Activated CD4-positive, alpha-beta T cell treated with anti-CD3 and anti-CD28 coated beads for 36 hours (primary cell): ENCODE measurements around the gene FBL. TPM values are rescaled to one million over a fixed set of nuclear protein-coding genes. Genes with fewer than 3 reads are reported as not detected.

ENCODE experiments used
- ATAC-seq: fragments of 200-7000 bp; cut with Tn5 transposase; one replicate; pipeline ENCODE4 v1.10.0; 2021; ENCODE audit warnings: mild to moderate bottlenecking, moderate library complexity
- CTCF ChIA-PET: fragments of 350-600 bp; sonication (Branson Sonifier 250); formaldehyde crosslinking; loops from one replicate; lab custom pipeline; 2021; ENCODE audit warnings: antibody characterized with exemption; lab: Charles Lee
- POLR2A ChIA-PET: fragments of 350-600 bp; sonication (Branson Sonifier 250); formaldehyde crosslinking; loops from one replicate; lab custom pipeline; 2021; ENCODE audit warnings: antibody characterized with exemption, inconsistent platforms; lab: Charles Lee
- DNase-seq: peaks from one replicate; pipeline ENCODE4 v3.0.0-alpha.2; 2020
- H3K27ac Mint-ChIP-seq: one replicate; pipeline ENCODE4 v1.8.0; 2021; ENCODE audit warnings: mixed read lengths
- H3K27me3 Mint-ChIP-seq: one replicate; pipeline ENCODE4 v1.8.0; 2021; ENCODE audit warnings: mixed read lengths
- H3K36me3 Mint-ChIP-seq: one replicate; pipeline ENCODE4 v1.8.0; 2021; ENCODE audit warnings: low read depth, mixed read lengths
- H3K4me1 Mint-ChIP-seq: one replicate; pipeline ENCODE4 v1.8.0; 2021; ENCODE audit warnings: mixed read lengths
- H3K4me3 Mint-ChIP-seq: one replicate; pipeline ENCODE4 v1.8.0; 2021; ENCODE audit warnings: mild to moderate bottlenecking, moderate library complexity, mixed read lengths
- H3K9me3 Mint-ChIP-seq: one replicate; pipeline ENCODE4 v1.8.0; 2021; ENCODE audit warnings: low read depth, mixed read lengths
- intact Hi-C, 2 experiments: fragments of 100-400 bp; cut with DNase I in 1 of 2; cut with micrococcal nuclease in 1 of 2; formaldehyde crosslinking; loops; one replicate each; pipeline versions ENCODE4 v1.14.2 to v1.15.1; 2022 to 2024; cut with DNase I, micrococcal nuclease
- total RNA-seq, 2 experiments: library from RNA; stranded (reverse); gene quantifications; one replicate each; pipeline ENCODE4 v1.2.3, GENCODE V29; 2021

The FBL gene
- total RNA-seq, 2 experiments from 2014 or later = 742 to 890 TPM

DNA sequence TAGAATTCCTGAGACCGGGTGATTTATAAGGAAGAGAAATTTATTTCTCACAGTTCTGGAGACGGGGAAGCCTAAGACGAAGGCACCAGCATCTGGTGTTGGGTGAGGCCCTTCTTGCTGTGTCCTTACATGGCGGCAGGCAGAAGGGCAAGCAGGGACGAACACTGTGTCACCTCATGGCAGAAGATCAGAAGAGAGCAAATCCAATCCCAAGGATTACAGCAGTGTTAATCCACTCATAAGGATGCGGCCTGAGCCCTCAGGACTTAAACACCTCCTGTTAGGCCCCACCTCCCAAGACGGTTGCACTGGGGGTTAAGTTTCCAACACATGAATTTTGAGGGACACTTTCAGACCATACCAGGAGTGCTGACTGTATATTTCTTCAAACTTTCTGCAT lies 6.7 kb upstream of the FBL start:
- intact Hi-C loops = no loop called here
- no peak for ATAC-seq
- DNase-seq = no peak
- Mint-ChIP-seq H3K27me3 (no peaks in the 10 kb centered on the region), H3K27ac (no peak overlapping the region), H3K9me3 (no peaks in the 10 kb centered on the region), H3K4me3 (no peak overlapping the region), H3K36me3 (no peaks in the 10 kb centered on the region), H3K4me1 (no peaks in the 10 kb centered on the region)
- ChIA-PET CTCF (no interaction called here), POLR2A (no interaction called here)

DNA sequence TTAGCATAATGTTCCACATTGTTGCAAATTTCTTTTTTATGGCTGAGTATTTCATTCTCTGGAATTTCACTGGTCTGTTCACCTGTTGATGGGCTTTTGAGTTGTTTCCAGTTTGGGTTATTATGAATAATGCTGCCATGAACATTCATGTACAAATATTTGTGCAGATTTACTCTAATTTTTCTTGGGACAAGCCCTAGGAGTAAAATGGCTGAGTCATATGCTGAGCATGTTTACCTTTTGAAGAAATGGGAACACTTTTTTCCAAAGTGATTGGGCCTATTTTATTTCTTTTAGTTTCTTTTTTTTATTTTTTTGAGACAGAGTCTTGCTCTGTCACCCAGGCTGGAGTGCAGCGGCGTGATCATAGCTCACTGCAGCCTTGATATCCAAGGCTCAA lies 4.7 kb upstream of the FBL start:
- H3K36me3 Mint-ChIP-seq = peaks cover under 1% of the 10 kb centered on the region
- no peak overlapping the region for H3K27ac Mint-ChIP-seq
- no peaks in the 10 kb centered on the region for H3K9me3 Mint-ChIP-seq
- intact Hi-C loops = no loop called here
- ChIA-PET CTCF (no interaction called here), POLR2A (no interaction called here)
- peaks cover 10% of the 10 kb centered on the region for H3K4me1 Mint-ChIP-seq
- H3K27me3 Mint-ChIP-seq = no peaks in the 10 kb centered on the region
- H3K4me3 Mint-ChIP-seq = no peak overlapping the region
- no peak for DNase-seq
- ATAC-seq = no peak

DNA sequence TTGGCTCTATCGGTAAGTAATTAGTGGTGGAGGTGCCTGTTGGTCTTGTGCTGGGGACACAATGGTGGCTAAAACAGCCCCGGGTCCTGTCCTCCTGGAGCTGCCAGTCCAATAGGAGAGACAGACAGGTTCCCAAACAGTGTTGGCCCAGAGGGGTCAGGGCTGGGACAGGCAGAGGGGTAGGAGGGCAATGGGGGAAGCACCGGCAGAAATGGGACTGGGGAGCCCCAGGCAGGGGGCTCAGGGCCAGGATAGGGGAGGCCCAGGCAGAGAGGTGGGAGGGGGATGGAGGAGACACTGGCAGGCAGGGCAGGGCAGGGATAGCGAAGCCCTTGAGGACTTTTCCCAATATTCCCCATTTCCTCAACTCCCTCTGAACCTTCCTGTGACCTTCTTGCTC lies 2.2 kb upstream of the FBL start:
- Mint-ChIP-seq H3K9me3 (no peaks in the 10 kb centered on the region), H3K4me1 (peaks cover 28% of the 10 kb centered on the region), H3K36me3 (peaks cover 22% of the 10 kb centered on the region), H3K27me3 (no peaks in the 10 kb centered on the region), H3K4me3 (no peak overlapping the region), H3K27ac (no peak overlapping the region)
- DNase-seq = no peak
- intact Hi-C loops = loop anchor here (10.0 kb wide), 2 partner anchors 304 to 756 kb away; partner anchors contain the start of genes EID2 (in 1 of the 2) and LTBP4 (in 1 of the 2)
- ChIA-PET CTCF (interaction anchor here (0.6 to 8.1 kb wide), 3 partner anchors 56 to 123 kb away, joined by 3 to 77 read pairs (median 3); partner anchors contain the start of gene PSMC4), POLR2A (no interaction called here)
- ATAC-seq = no peak

DNA sequence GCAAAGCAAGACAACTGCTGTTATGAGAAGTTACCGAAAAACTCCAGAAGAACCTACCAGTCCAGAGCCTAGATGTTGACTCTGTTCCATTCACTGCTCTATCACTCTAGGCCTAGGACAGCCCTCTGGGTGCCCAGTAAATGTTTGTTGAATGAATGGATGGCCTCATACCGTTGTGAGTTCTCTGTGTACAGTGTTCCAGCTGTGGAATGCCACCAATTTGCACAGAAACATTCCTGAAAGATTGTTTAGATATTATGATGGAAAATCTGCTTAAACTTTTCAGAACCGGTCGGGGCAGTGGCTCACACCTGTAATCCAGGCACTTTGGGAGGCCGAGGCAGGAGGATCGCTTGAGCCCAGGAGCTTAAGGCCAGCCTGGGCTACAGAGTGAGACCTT lies 1.3 kb upstream of the FBL start:
- H3K9me3 Mint-ChIP-seq = no peaks in the 10 kb centered on the region
- H3K4me3 Mint-ChIP-seq = no peak overlapping the region
- H3K4me1 Mint-ChIP-seq = peaks cover 36% of the 10 kb centered on the region
- no peak for DNase-seq
- CTCF ChIA-PET = interaction anchor here (0.6 to 8.1 kb wide), 4 partner anchors 13 to 216 kb away, joined by 3 to 77 read pairs (median 3); partner anchors contain the start of genes DYRK1B and PSMC4
- H3K27ac Mint-ChIP-seq = peak overlapping the region; percentile 94
- no peak for ATAC-seq
- intact Hi-C loops = loop anchor here (2.0 to 10.0 kb wide), 4 partner anchors 303 to 757 kb away; partner anchors contain the start of genes EID2 (in 2 of the 2) and LTBP4 (in 1 of the 2)
- POLR2A ChIA-PET = no interaction called here
- H3K36me3 Mint-ChIP-seq = peaks cover 29% of the 10 kb centered on the region
- no peaks in the 10 kb centered on the region for H3K27me3 Mint-ChIP-seq

DNA sequence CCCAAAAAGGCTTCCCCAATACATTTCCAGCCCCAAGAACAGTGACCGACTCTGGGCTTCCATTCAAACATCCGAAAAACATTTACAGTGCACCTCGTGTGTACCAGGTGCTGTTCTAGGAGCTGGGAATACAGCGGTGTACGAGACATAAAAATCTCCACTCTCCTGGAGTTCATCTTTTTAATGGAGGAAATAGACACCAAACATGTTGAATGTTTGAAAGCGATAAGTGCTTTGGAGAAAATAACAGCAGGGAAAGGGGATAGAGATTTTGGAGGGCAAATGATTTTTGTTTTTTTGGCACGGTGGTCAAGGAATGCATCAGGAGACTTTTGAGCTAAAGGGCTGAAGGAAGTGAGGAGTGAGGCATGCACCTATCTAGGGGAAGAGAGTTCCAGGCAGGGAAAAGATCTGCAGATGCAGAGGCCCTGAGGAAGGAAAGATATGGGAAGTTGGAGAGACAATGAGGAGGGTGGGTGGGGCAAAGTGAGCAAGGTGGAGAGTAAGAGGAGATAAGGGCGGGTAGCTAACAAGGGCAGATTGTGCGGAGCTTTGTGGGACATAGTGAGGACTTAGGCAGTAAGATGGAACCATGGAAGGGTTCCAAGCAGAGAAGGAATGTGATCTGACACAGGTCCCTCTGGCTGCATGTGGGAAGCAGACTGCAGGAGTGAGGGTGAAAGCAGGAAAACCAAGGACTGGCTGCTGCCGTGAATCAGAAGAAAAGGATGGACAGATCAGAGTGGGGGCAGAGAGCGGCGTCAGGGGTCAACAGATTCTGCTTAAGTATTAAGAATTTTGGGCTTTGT lies 703 bp upstream of the FBL start:
- H3K4me1 Mint-ChIP-seq = peaks cover 43% of the 10 kb centered on the region
- H3K36me3 Mint-ChIP-seq = peaks cover 33% of the 10 kb centered on the region
- H3K9me3 Mint-ChIP-seq = no peaks in the 10 kb centered on the region
- DNase-seq = no peak
- peak overlapping the region; percentile 96 for H3K4me3 Mint-ChIP-seq
- intact Hi-C loops = loop anchor here (1.0 to 10.0 kb wide), 9 partner anchors 13 to 758 kb away; partner anchors contain the start of genes EID2 (in 2 of the 2), DYRK1B (in 1 of the 2), LTBP4 (in 1 of the 2) and PSMC4 (in 1 of the 2)
- ChIA-PET POLR2A (interaction anchor here (0.6 to 5.1 kb wide), 3 partner anchors 13 to 443 kb away, joined by 4 to 32 read pairs (median 5); partner anchors contain the start of genes DYRK1B and PSMC4), CTCF (interaction anchor here (0.6 to 8.1 kb wide), 7 partner anchors 13 to 216 kb away, joined by 3 to 77 read pairs (median 3); partner anchors contain the start of genes DYRK1B and PSMC4)
- ATAC-seq = no peak
- H3K27me3 Mint-ChIP-seq = no peaks in the 10 kb centered on the region
- H3K27ac Mint-ChIP-seq = peak overlapping the region; percentile 94

DNA sequence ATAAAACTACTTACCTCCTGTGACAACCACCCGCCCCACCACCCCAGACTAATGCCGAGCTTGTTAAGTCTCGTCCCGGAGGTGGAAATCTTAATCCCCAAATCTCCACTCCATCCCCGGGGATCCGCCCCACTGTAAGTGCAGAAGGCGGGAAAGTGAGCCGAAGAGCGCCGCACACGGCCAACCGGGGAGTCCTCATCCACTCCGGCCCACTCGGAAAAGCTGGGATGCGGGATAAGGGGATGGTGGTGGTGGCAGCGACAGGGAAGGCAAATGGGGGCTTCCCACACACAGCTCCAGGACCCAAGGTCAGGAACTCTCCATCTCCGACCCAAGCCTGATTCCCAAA lies 621 bp downstream of the FBL start:
- intact Hi-C loops = loop anchor here (2.0 to 10.0 kb wide), 5 partner anchors 81 to 759 kb away; partner anchors contain the start of genes EID2 (in 1 of the 2), LTBP4 (in 1 of the 2) and PSMC4 (in 1 of the 2)
- POLR2A ChIA-PET = interaction anchor here (0.5 to 5.1 kb wide), 3 partner anchors 12 to 342 kb away, joined by 3 to 32 read pairs (median 4); partner anchors contain the start of genes DYRK1B and PSMC4
- peaks cover 50% of the 10 kb centered on the region for H3K4me1 Mint-ChIP-seq
- peaks cover 44% of the 10 kb centered on the region for H3K36me3 Mint-ChIP-seq
- peak overlapping the region; percentile 96 for H3K4me3 Mint-ChIP-seq
- H3K27me3 Mint-ChIP-seq = no peaks in the 10 kb centered on the region
- CTCF ChIA-PET = interaction anchor here (1.0 to 8.1 kb wide), 11 partner anchors 10 to 311 kb away, joined by 3 to 77 read pairs (median 5); partner anchors contain the start of genes DYRK1B and PSMC4
- DNase-seq = peak; percentile 32
- no peak for ATAC-seq
- peak overlapping the region; percentile 94 for H3K27ac Mint-ChIP-seq
- H3K9me3 Mint-ChIP-seq = no peaks in the 10 kb centered on the region

DNA sequence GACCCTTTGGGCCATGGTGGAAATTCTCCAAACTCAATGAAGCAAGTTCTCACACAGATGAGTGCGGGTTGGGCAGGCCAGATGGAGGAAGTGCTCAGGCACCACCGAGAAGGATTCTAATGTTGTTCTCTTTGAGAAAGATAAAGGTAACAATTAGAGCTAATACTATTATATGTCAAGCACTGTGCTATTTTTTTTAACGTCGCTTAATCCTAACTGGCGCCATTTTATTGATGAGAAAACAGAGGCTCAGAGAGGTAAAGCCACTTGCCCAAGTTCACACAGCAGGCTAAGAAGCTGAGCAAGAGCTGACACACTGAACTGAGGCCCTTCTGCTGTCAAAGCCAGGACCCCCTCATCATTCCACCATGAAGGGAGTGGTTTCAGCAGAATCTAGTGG lies 1.0 kb downstream of the FBL start:
- ATAC-seq = no peak
- no peak for DNase-seq
- CTCF ChIA-PET = interaction anchor here (0.6 to 8.1 kb wide), 15 partner anchors 9 to 400 kb away, joined by 3 to 77 read pairs (median 5); partner anchors contain the start of genes DYRK1B, PSMC4 and SUPT5H

DNA sequence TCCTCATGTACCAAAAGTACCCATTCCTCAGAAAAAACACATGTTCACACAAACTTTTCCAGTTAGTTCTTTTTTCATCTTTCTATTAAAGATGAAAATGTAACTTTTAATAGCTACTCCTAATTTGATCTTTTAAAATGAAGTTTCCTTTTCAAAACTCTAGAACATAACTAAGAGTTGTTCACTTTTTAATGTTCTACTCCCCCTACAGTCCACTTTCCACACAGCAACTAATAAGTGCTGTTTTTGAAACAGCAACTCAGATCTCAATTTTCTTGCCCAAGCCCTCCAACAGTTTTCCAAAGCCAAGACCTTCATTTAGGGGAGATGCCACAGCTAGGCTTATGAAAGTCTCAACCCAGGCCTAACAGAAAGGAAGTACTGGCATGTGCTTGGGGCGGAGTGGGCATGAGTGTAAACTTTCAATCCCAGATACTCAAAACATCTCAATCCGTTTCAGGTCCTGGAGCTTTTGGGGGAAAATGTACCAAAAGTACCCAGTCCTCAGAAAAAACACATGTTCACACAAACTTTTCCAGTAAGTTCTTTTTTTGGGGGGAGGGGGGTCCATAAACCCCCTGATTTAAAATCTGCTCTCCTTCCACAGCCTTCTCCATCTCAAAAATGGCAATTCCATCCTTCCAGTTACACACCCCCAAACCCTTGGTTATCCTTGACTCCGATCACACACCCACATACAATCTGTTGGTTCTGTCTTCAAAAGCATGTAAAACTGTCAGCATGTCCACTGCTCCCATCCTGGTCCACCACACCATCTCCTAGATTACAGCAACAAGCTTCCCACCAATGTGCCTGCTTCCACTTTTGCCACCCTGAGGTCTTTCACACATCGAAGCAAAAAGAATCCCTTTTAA lies 2.0 kb downstream of the FBL start:
- no peak for DNase-seq
- peaks cover 50% of the 10 kb centered on the region for H3K4me1 Mint-ChIP-seq
- peak overlapping the region; percentile 96 for H3K4me3 Mint-ChIP-seq
- no peaks in the 10 kb centered on the region for H3K27me3 Mint-ChIP-seq
- ATAC-seq = no peak
- ChIA-PET CTCF (interaction anchor here (0.6 to 8.1 kb wide), 24 partner anchors 11 to 820 kb away, joined by 3 to 77 read pairs (median 4); partner anchors contain the start of genes DYRK1B, LEUTX, PSMC4 and SUPT5H), POLR2A (interaction anchor here (0.7 to 5.1 kb wide), 2 partner anchors 11 to 167 kb away, joined by 4 to 32 read pairs; partner anchors contain the start of gene DYRK1B)
- H3K36me3 Mint-ChIP-seq = peaks cover 57% of the 10 kb centered on the region
- H3K9me3 Mint-ChIP-seq = no peaks in the 10 kb centered on the region
- H3K27ac Mint-ChIP-seq = peak overlapping the region; percentile 94
- intact Hi-C loops = loop anchor here (1.0 to 10.0 kb wide), 6 partner anchors 51 to 761 kb away; partner anchors contain the start of genes EID2 (in 1 of the 2), LTBP4 (in 1 of the 2) and PSMC4 (in 1 of the 2)

More for the DNA sequence above, 1.0 kb downstream of the FBL start:
- intact Hi-C loops = loop anchor here (2.0 to 10.0 kb wide), 5 partner anchors 80 to 760 kb away; partner anchors contain the start of genes EID2 (in 1 of the 2), LTBP4 (in 1 of the 2) and PSMC4 (in 1 of the 2)
- POLR2A ChIA-PET = interaction anchor here (0.5 to 5.1 kb wide), 3 partner anchors 12 to 342 kb away, joined by 3 to 32 read pairs (median 4); partner anchors contain the start of genes DYRK1B and PSMC4
- H3K27me3 Mint-ChIP-seq = no peaks in the 10 kb centered on the region
- peak overlapping the region; percentile 94 for H3K27ac Mint-ChIP-seq
- no peaks in the 10 kb centered on the region for H3K9me3 Mint-ChIP-seq
- peak overlapping the region; percentile 96 for H3K4me3 Mint-ChIP-seq
- peaks cover 48% of the 10 kb centered on the region for H3K36me3 Mint-ChIP-seq
- peaks cover 50% of the 10 kb centered on the region for H3K4me1 Mint-ChIP-seq

DNA sequence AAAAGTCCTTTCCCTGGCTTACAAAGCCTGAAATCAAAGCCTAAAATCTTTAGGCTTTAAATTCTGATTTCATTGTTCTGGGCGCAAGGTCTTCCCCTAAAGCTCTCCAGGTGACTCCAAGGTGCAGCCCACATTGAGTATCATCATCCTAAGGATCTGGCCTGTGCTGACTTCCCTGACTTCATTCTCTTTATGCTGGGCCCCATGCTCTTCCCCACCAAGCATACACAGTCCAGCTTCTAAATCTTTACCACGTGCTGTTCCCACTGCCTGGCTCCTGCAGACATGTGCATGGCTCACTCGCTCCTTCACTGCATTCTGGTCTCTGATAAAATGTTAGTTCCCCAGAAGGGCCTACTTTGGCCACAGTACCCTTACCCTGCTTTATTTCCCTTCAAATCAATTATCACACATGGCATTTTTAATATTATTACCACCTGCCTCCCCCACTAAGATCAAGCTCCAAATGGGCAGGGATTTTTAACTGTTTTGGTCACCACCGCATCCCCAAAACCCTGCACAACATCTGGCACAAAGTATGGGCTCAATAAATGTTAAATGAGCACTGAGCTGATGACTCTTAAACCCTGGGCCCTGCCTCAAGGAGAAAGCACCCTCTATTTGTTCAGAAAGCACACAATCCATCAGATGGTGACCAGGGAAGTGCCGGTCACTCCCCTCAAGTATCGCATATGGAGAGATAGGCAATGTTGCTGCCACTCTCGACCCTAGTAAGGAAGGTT lies 3.3 kb downstream of the FBL start:
- ATAC-seq (no peak), DNase-seq (no peak)
- peaks cover 64% of the 10 kb centered on the region for H3K36me3 Mint-ChIP-seq
- H3K4me1 Mint-ChIP-seq = peaks cover 50% of the 10 kb centered on the region
- intact Hi-C loops = loop anchor here (10.0 kb wide), 2 partner anchors 298 to 762 kb away; partner anchors contain the start of genes EID2 (in 1 of the 2) and LTBP4 (in 1 of the 2)
- ChIA-PET CTCF (interaction anchor here (0.7 to 8.1 kb wide), 10 partner anchors 9 to 821 kb away, joined by 3 to 77 read pairs (median 6); partner anchors contain the start of genes DYRK1B and PSMC4), POLR2A (interaction anchor here (0.5 to 5.1 kb wide), 2 partner anchors 9 to 115 kb away, joined by 6 to 32 read pairs; partner anchors contain the start of gene DYRK1B)
- peak overlapping the region; percentile 65 for H3K27ac Mint-ChIP-seq
- no peaks in the 10 kb centered on the region for H3K9me3 Mint-ChIP-seq
- no peaks in the 10 kb centered on the region for H3K27me3 Mint-ChIP-seq
- H3K4me3 Mint-ChIP-seq = peak overlapping the region; percentile 96
